ENCODE results near the gene GCSAM. TPM values are rescaled to one million over a fixed set of nuclear protein-coding genes. Genes with fewer than 3 reads are reported as not detected.

The GCSAM gene
- total RNA-seq, 6 donors from 2014 or later, result 0.31 to 0.81 (median 0.52) TPM; not detected in 2

- Histone ChIP-seq H3K4me1 (peaks cover 9 to 30% (median 17%) of the 10 kb centered on the region in 4 donors), H3K27ac (peak overlapping the region; percentile 68 to 83 (median 76)), H3K36me3 (no peaks in the 10 kb centered on the region), H3K4me3 (peak overlapping the region; percentile 23 to 60 (median 50)), H3K9me3 (no peaks in the 10 kb centered on the region), H3K27me3 (no peaks in the 10 kb centered on the region)
- DNase-seq (no peak), ATAC-seq (ENCODE audit: low FRiP score in 2 of 2) (peak in 1 of 2 donors; percentile 20)
- no peak for TF ChIP-seq POLR2A (IDR thresholded peaks at IDR 0.05)
- TF ChIP-seq EP300 (IDR thresholded peaks at IDR 0.05), result no peak
- no peak for TF ChIP-seq CTCF (IDR thresholded peaks at IDR 0.05)
- WGBS, 2 donors, result 36 to 48% methylated on average over 14 of the region's 14 CpGs
Observed at GRCh38 chr3:112086875-112087524, 46.0 kb downstream of the GCSAM start.

GRCh38 chr3:112086076-112086854 is 46.8 kb downstream of the GCSAM start, which contains the start of gene C3orf52:
C3orf52 (plus strand) TSS chr3:112086389; CDS start chr3:112086408, 19 bp downstream.
- DNase-seq, result peak; percentile 90 to 96
- Histone ChIP-seq H3K27ac (peak within 1 kb of the TSS; percentile 68 to 83 (median 76)), H3K27me3 (no peaks in the 10 kb centered on the region), H3K36me3 (no peaks in the 10 kb centered on the region), H3K4me1 (peaks cover 8 to 30% (median 17%) of the 10 kb centered on the region in 4 donors), H3K4me3 (peak within 1 kb of the TSS; percentile 23 to 60 (median 50)), H3K9me3 (no peaks in the 10 kb centered on the region)
- ATAC-seq (ENCODE audit: low FRiP score in 2 of 2), result peak; percentile 97 to 98
- TF ChIP-seq POLR2AphosphoS5 (IDR thresholded peaks at IDR 0.05) (peak; percentile 35 to 77), POLR2A (IDR thresholded peaks at IDR 0.05) (peak in 2 of 4 donors; percentile 71 to 73), CTCF (IDR thresholded peaks at IDR 0.05) (peak in 1 of 6 experiments; percentile 28), EP300 (IDR thresholded peaks at IDR 0.05) (no peak)
- 1 to 5% methylated on average over 19 of the region's 67 CpGs for WGBS, 2 donors

GRCh38 chr3:112085735-112086075 is 47.3 kb downstream of the GCSAM start:
- H3K4me3 ChIP-seq, result peak overlapping the region in 3 of 4 donors; percentile 44 to 60 (median 56)
- no peaks in the 10 kb centered on the region for H3K9me3 ChIP-seq
- H3K4me1 ChIP-seq, result peaks cover 4 to 26% (median 16%) of the 10 kb centered on the region in 4 donors
- ATAC-seq (ENCODE audit: low FRiP score in 2 of 2) (peak; percentile 1), DNase-seq (no peak)
- no peaks in the 10 kb centered on the region for H3K27me3 ChIP-seq
- no peak for TF ChIP-seq POLR2A (IDR thresholded peaks at IDR 0.05)
- no peak for TF ChIP-seq EP300 (IDR thresholded peaks at IDR 0.05)
- no peak for TF ChIP-seq CTCF (IDR thresholded peaks at IDR 0.05)
- TF ChIP-seq POLR2AphosphoS5 (IDR thresholded peaks at IDR 0.05), result no peak
- H3K36me3 ChIP-seq, result no peaks in the 10 kb centered on the region
- WGBS, 2 donors, result 38 to 80% methylated on average over 5 to 12 of the region's 12 CpGs
- H3K27ac ChIP-seq, result peak overlapping the region; percentile 68 to 83 (median 76)

- no peak overlapping the region for H3K4me3 ChIP-seq
Observed at GRCh38 chr3:112084980-112085705, 47.9 kb downstream of the GCSAM start.

More at GRCh38 chr3:112084980-112085705, 47.9 kb downstream of the GCSAM start:
- ATAC-seq (ENCODE audit: low FRiP score in 2 of 2) (peak in 1 of 2 donors; percentile 16), DNase-seq (no peak)
- Histone ChIP-seq H3K27ac (no peak overlapping the region), H3K27me3 (no peaks in the 10 kb centered on the region), H3K9me3 (no peaks in the 10 kb centered on the region), H3K4me1 (peaks cover 0 to 22% (median 11%) of the 10 kb centered on the region in 4 donors), H3K36me3 (no peaks in the 10 kb centered on the region)
- TF ChIP-seq POLR2A (IDR thresholded peaks at IDR 0.05) (no peak), POLR2AphosphoS5 (IDR thresholded peaks at IDR 0.05) (no peak), CTCF (IDR thresholded peaks at IDR 0.05) (no peak), EP300 (IDR thresholded peaks at IDR 0.05) (no peak)
- 82 to 85% methylated on average over 7 of the region's 7 CpGs for WGBS, 2 donors

Data from upper lobe of left lung (tissue), 6 donors.